Activated CD4-positive, alpha-beta T cell treated with anti-CD3 and anti-CD28 coated beads for 24 hours (primary cell): ENCODE measurements around the gene SIGLEC10.
A peak's percentile ranks its signal among the peaks of the same experiment; 100 is the strongest.

Experiments used
- DNase-seq, 2 donors: peaks; one replicate each; pipeline ENCODE4 v3.0.0-alpha.2; 2020; ENCODE audit warnings: low read depth in 2 of 2

The SIGLEC10 gene

DNA sequence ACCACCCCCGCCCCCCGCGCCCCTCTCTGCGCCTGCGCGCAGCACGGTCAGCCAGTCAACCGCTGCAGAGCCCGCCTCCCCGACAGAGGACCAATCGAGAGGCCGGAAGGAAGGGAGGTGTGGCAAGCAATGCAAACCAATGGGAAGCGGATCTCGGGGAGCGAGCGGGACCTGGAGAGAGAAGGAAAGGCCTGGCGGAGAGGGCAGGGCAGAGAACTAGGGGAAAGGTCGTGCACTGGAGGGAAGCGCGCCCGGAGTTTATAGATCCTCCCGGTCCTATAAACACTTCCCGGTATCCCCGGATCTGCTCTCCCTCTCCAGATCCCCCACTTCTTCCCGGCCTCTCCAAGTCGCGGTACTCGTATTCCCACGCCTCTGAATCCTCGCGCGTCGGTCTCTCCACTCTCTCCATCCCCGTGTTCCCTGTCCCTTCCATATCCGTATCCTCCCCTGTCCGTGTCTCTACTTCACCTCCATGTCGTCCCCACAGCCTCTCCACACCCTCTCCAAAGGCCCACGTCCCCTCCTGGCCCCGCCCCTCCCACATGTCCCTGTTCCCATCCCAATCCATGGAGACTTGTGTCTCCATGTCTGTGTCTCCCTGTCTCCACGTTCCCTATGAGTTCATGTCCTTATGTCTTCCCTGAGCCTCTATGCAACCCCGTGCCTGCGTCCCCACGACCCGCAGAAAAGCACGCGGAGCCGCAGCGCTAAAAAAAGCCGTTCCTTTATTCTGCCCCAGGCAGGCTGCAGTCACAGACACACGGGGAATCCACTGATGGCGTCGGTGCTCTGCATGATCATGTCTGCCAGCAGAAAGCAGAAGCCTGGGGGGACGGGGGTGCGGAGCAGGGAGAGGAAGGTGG lies 50.8 kb downstream of the SIGLEC10 start:
- peak; percentile 90 to 91 for DNase-seq

DNA sequence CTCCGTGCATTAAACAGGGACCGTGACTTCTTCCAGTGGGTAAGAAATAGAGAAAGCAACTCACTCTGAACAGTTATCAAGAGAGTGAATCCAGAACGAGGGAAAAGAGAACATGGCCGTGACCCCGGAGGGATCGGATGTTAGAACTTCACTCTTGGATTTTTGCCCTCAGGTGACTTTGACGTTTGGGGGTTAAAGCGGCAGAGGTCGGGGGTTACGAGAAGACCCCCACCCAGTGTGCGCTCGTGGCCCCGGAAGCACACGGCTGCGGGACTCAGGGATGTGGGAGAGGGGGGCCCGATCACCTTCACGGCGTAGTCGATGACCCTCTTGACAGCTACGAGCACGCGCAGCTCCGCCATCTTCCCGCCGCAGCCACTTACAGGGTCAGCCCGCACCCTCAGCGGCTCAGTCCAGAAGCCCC lies 51.5 kb downstream of the SIGLEC10 start, which contains the start of gene ETFB:
Gene ETFB, minus strand, starts transcription at position 424 of the 424 bp plus-strand sequence. Its CDS starts 62 bp downstream, at position 362.
- no peak for DNase-seq

DNA sequence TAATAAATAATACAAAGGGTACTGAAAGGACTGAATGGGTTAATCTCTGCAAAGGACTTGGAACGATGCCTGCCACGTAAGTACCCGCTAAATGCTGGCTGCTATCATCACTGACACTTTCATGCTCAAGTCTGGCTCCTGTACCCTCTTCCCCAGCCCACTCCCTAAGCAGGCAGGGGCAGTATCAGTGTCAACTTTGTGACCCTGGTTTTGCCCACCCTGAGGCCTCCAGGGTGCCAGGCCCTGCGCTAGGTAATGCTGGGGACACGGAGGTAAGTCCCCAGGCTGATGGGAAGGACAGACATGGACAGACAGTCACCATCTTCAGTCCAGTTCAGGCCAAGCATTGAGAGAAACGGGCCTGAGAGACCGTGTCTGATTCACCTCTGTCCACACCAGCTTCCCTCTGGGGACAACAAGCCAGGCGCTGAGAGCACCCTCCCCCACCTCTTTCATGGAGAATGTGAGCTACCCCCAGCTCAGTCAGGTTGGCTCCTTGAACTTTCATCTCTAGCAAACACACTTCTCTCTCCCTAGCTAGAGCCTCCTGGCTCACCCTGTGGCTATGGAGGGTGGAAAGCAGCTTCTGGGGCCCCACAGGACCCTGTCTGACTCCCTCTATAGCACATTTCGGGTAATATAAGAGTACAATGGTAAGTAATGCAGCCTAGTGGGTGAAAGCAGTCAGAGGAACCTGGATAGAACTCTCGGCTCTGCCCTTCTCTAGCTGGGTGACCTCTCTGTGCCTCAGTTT lies 52.1 kb downstream of the SIGLEC10 start:
- no peak for DNase-seq

GRCh38 chr19:51364200-51365106 lies 53.0 kb downstream of the SIGLEC10 start:
- DNase-seq = no peak

GRCh38 chr19:51361239-51361638 lies 56.2 kb downstream of the SIGLEC10 start:
- DNase-seq = no peak
